ENCODE results near the gene APAF1. TPM values are rescaled to one million over a fixed set of nuclear protein-coding genes. Genes with fewer than 3 reads are reported as not detected.

APAF1 gene
- total and polyA plus RNA-seq, 2 donors (not counting 3 experiments of a cell fraction or from before 2014, with no cell fraction given), result 7.2 to 35.2 TPM

DNA sequence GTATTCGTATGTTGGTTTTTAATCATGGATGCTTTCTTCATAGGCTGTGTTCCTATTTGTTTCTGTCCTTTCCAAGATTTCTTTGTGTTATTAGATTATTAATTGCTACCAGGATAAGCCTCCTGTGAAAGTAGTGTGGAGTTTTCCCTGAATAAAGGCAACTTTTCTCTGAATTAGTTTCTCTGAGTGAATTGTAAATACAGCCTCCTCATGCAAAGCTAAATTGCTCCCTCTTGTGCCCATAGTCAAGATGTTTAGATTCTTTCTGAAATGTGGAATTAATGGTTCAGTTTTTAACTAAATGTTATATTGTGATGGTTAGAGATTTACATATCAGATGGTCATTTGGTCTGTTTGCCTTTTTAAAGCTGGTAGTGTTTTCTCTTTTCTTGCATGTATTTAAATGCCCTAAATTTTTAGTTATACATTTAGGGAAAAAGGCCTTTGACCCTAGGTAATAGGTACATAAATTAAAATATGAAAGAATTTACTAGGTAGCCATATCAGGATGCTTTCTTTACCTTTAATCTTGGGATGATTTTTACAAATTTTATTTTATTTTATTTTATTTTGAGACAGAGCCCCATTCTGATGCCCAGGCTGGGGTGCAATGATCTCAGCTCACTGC, 8.9 kb downstream of the APAF1 start:
- Histone ChIP-seq H2AFZ (ENCODE audit: low read depth, low read length) (no peak overlapping the region), H3K79me2 (ENCODE audit: control insufficient read depth, insufficient read depth, low read length) (peaks cover 8% of the 10 kb centered on the region), H4K20me1 (replicated peaks; ENCODE audit: control insufficient read depth, extremely low read depth, insufficient read depth, low read length) (no peaks in the 10 kb centered on the region), H3K4me3 (replicated peaks in 1 of 3; ENCODE audit: insufficient read depth in 1 of 3, low read depth in 1 of 3, low read length in 3 of 3) (no peak overlapping the region), H3K4me1 (ENCODE audit: control insufficient read depth, extremely low read depth, insufficient read depth, low read length) (peaks cover 4% of the 10 kb centered on the region), H3K27me3 (ENCODE audit: control insufficient read depth in 2 of 2, insufficient read depth in 2 of 2, low read length in 2 of 2) (no peaks in the 10 kb centered on the region), H3K9me3 (replicated peaks; ENCODE audit: control insufficient read depth, insufficient read depth, low read length) (no peaks in the 10 kb centered on the region), H3K9me1 (replicated peaks; ENCODE audit: control insufficient read depth, extremely low read depth, insufficient read depth, low read length) (no peaks in the 10 kb centered on the region), H3K36me3 (ENCODE audit: control insufficient read depth in 2 of 2, extremely low read depth in 1 of 2, insufficient read depth in 2 of 2, low read length in 2 of 2) (peaks cover 7 to 16% of the 10 kb centered on the region in 2 experiments), H3K4me2 (ENCODE audit: insufficient read depth, low read length) (no peak overlapping the region), H3K27ac (ENCODE audit: insufficient read depth, low read depth, low read length) (no peak overlapping the region), H3K9ac (replicated peaks; ENCODE audit: extremely low read depth, insufficient read depth, low read length) (no peak overlapping the region)
- CTCF ChIA-PET, result interaction anchor here (0.8 to 5.8 kb wide), 15 partner anchors 9 to 229 kb away, joined by 3 to 96 read pairs (median 4); partner anchors contain the start of gene SLC25A3
- BruUV-seq (replicated peaks), result no TSS peak
- dilution Hi-C loops (cut with MboI; ENCODE audit: extremely low pct_ligation_motif_present, low sequenced_read_pairs), result no loop called here
- no peak for TF ChIP-seq EZH2 (IDR thresholded peaks at IDR 0.05; ENCODE audit: borderline replicate concordance, low read depth, low read length, severe bottlenecking)
- TF ChIP-seq, protein P1, sequence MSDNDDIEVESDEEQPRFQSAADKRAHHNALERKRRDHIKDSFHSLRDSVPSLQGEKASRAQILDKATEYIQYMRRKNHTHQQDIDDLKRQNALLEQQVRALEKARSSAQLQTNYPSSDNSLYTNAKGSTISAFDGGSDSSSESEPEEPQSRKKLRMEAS (IDR thresholded peaks at IDR 0.05; ENCODE audit: insufficient read depth, insufficient read length), result no peak
- no peak for TF ChIP-seq JUN (IDR thresholded peaks at IDR 0.05; ENCODE audit: borderline replicate concordance, insufficient read depth, insufficient read length, low read depth)
- no peak for TF ChIP-seq MYC (IDR thresholded peaks at IDR 0.05; ENCODE audit: low read depth, low read length)
- TF ChIP-seq, protein P2, sequence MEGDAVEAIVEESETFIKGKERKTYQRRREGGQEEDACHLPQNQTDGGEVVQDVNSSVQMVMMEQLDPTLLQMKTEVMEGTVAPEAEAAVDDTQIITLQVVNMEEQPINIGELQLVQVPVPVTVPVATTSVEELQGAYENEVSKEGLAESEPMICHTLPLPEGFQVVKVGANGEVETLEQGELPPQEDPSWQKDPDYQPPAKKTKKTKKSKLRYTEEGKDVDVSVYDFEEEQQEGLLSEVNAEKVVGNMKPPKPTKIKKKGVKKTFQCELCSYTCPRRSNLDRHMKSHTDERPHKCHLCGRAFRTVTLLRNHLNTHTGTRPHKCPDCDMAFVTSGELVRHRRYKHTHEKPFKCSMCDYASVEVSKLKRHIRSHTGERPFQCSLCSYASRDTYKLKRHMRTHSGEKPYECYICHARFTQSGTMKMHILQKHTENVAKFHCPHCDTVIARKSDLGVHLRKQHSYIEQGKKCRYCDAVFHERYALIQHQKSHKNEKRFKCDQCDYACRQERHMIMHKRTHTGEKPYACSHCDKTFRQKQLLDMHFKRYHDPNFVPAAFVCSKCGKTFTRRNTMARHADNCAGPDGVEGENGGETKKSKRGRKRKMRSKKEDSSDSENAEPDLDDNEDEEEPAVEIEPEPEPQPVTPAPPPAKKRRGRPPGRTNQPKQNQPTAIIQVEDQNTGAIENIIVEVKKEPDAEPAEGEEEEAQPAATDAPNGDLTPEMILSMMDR (IDR thresholded peaks at IDR 0.05; ENCODE audit: extremely low read depth in 1 of 2, insufficient read depth in 1 of 2, low read depth in 1 of 2, low read length in 2 of 2), result peak; percentile 30 to 36
- FAIRE-seq (peak; percentile 49), DNase-seq (ENCODE audit: low read depth, low spot score) (peak; percentile 66)
- POLR2A ChIA-PET, result no interaction called here
- intact Hi-C loops (cut with micrococcal nuclease), result loop anchor here (1.0 kb wide), 5 partner anchors 48 to 229 kb away; partner anchors contain the start of gene SLC25A3
